HCT116 (cell line): ENCODE data around the gene GAP43.

ENCODE experiments used
- CEBPB ChIP-seq: IDR thresholded peaks from 2 replicates; pipeline ENCODE4 v1.6.1; 2012; ENCODE audit warnings: low read depth
- ELF1 ChIP-seq: IDR thresholded peaks from 2 replicates; pipeline ENCODE4 v1.6.1; 2012; ENCODE audit warnings: low read depth, borderline replicate concordance
- EZH2 ChIP-seq: fragments of 200-600 bp; sonication (generic); IDR thresholded peaks from 2 replicates; pipeline ENCODE4 v1.6.1; 2017; ENCODE audit warnings: antibody characterized with exemption, mixed run types
- FOSL1 ChIP-seq: IDR thresholded peaks from 2 replicates; pipeline ENCODE4 v1.6.1; 2012; ENCODE audit warnings: low read depth
- JUND ChIP-seq: IDR thresholded peaks from 2 replicates; pipeline ENCODE4 v1.6.1; 2012
- MAX ChIP-seq: IDR thresholded peaks from 2 replicates; pipeline ENCODE4 v1.6.1; 2012
- POLR2A ChIP-seq: IDR thresholded peaks from 2 replicates; pipeline ENCODE4 v1.7.0; 2011; ENCODE audit warnings: borderline replicate concordance; ENCODE audit not compliant: insufficient read depth, insufficient read length; ENCODE audit errors: extremely low read depth
- POLR2AphosphoS5 ChIP-seq: IDR thresholded peaks from 2 replicates; pipeline ENCODE4 v1.6.1; 2011; ENCODE audit warnings: mild to moderate bottlenecking, low read depth, low read length, moderate library complexity
- SP1 ChIP-seq: IDR thresholded peaks from 2 replicates; pipeline ENCODE4 v1.6.1; 2012; ENCODE audit warnings: low read depth
- ZNF274 ChIP-seq: fragments of 200-500 bp; sonication (Bioruptor generic); IDR thresholded peaks from 2 replicates; pipeline ENCODE4 v1.6.1; 2014; ENCODE audit warnings: mild to moderate bottlenecking, low read depth, low read length, inconsistent platforms
- TF ChIP-seq, protein P1 (sequence below), 3 experiments: fragments of 200-600 bp in 1 of 3; sonication (generic) in 1 of 3; IDR thresholded peaks in 2 of 3; conservative IDR thresholded peaks in 1 of 3; 2 replicates each; pipeline ENCODE4 v1.5.1; 2012 to 2017; ENCODE audit warnings: low read depth in 2 of 3, low read length in 2 of 3, antibody characterized with exemption in 1 of 3, borderline replicate concordance in 1 of 3, control low read depth in 1 of 3, mild to moderate bottlenecking in 1 of 3, mixed read lengths in 1 of 3, mixed run types in 1 of 3, moderate library complexity in 1 of 3; ENCODE audit not compliant: insufficient read depth in 1 of 3
- TF ChIP-seq, protein P2 (sequence below): IDR thresholded peaks from 2 replicates; pipeline ENCODE4 v1.6.1; 2012

GRCh38 chr3:115712871-115713270 is 89.6 kb downstream of the GAP43 start:
- TF ChIP-seq FOSL1 (no peak), CEBPB (no peak), JUND (no peak), POLR2AphosphoS5 (no peak), POLR2A (no peak), MAX (no peak), EZH2 (no peak), ZNF274 (no peak), ELF1 (no peak), SP1 (no peak)
- TF ChIP-seq, protein P1, sequence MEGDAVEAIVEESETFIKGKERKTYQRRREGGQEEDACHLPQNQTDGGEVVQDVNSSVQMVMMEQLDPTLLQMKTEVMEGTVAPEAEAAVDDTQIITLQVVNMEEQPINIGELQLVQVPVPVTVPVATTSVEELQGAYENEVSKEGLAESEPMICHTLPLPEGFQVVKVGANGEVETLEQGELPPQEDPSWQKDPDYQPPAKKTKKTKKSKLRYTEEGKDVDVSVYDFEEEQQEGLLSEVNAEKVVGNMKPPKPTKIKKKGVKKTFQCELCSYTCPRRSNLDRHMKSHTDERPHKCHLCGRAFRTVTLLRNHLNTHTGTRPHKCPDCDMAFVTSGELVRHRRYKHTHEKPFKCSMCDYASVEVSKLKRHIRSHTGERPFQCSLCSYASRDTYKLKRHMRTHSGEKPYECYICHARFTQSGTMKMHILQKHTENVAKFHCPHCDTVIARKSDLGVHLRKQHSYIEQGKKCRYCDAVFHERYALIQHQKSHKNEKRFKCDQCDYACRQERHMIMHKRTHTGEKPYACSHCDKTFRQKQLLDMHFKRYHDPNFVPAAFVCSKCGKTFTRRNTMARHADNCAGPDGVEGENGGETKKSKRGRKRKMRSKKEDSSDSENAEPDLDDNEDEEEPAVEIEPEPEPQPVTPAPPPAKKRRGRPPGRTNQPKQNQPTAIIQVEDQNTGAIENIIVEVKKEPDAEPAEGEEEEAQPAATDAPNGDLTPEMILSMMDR (IDR thresholded peaks at IDR 0.05 in 2 of 3, conservative IDR thresholded peaks at IDR 0.05 in 1 of 3; ENCODE audit: borderline replicate concordance in 1 of 3, insufficient read depth in 1 of 3, low read depth in 2 of 3, low read length in 2 of 3): no peak
- TF ChIP-seq, protein P2, sequence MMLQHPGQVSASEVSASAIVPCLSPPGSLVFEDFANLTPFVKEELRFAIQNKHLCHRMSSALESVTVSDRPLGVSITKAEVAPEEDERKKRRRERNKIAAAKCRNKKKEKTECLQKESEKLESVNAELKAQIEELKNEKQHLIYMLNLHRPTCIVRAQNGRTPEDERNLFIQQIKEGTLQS: no peak
